ENCODE data around the gene NTNG1. TPM values are rescaled to one million over a fixed set of nuclear protein-coding genes. Genes with fewer than 3 reads are reported as not detected.

NTNG1 gene
- total and polyA plus RNA-seq, 4 donors: 0.72 to 26.7 (median 3.9) TPM

GRCh38 chr1:107474877-107475612, 334.2 kb downstream of the NTNG1 start:
- Histone ChIP-seq H3K27ac (ENCODE audit: low read depth in 1 of 2, low read length in 1 of 2) (no peak overlapping the region), H3K4me1 (ENCODE audit: control insufficient read depth in 5 of 5, insufficient read depth in 5 of 5, low read length in 5 of 5) (no peaks in the 10 kb centered on the region), H3K9me3 (ENCODE audit: control insufficient read depth in 4 of 4, insufficient read depth in 3 of 4, low read length in 3 of 4) (peaks cover 0 to 3% (median 0%) of the 10 kb centered on the region in 4 donors), H3K9ac (ENCODE audit: insufficient read depth in 1 of 2, low read length in 2 of 2) (no peak overlapping the region), H3K27me3 (ENCODE audit: control insufficient read depth in 3 of 3, insufficient read depth in 3 of 3, low read length in 2 of 3) (peaks cover 0 to 4% (median 0%) of the 10 kb centered on the region in 3 donors), H3K4me3 (no peak overlapping the region), H3K36me3 (ENCODE audit: control insufficient read depth in 4 of 4, insufficient read depth in 4 of 4, low read length in 4 of 4) (no peaks in the 10 kb centered on the region)
- no peak for TF ChIP-seq CTCF (IDR thresholded peaks at IDR 0.05; ENCODE audit: control extremely low read depth, extremely low read depth)
- 18 to 37% methylated on average over 1 of the region's 1 CpG for WGBS, 2 donors
- DNase-seq: no peak
- no peak for ATAC-seq (ENCODE audit: insufficient read depth, low FRiP score)

GRCh38 chr1:107477233-107477632, 336.4 kb downstream of the NTNG1 start:
- DNase-seq (no peak), ATAC-seq (ENCODE audit: insufficient read depth, low FRiP score) (no peak)
- WGBS, 2 donors: 92 to 94% methylated on average over 2 of the region's 2 CpGs
- no peak overlapping the region for H3K4me3 ChIP-seq
- H3K36me3 ChIP-seq (ENCODE audit: control insufficient read depth in 4 of 4, insufficient read depth in 4 of 4, low read length in 4 of 4): no peaks in the 10 kb centered on the region
- peaks cover 0 to 12% (median 0%) of the 10 kb centered on the region in 3 donors for H3K27me3 ChIP-seq (ENCODE audit: control insufficient read depth in 3 of 3, insufficient read depth in 3 of 3, low read length in 2 of 3)
- peaks cover 0 to 17% (median 3%) of the 10 kb centered on the region in 5 donors for H3K4me1 ChIP-seq (ENCODE audit: control insufficient read depth in 5 of 5, insufficient read depth in 5 of 5, low read length in 5 of 5)
- no peak overlapping the region for H3K27ac ChIP-seq (ENCODE audit: low read depth in 1 of 2, low read length in 1 of 2)
- peaks cover 0 to 3% (median 0%) of the 10 kb centered on the region in 4 donors for H3K9me3 ChIP-seq (ENCODE audit: control insufficient read depth in 4 of 4, insufficient read depth in 3 of 4, low read length in 3 of 4)
- TF ChIP-seq CTCF (IDR thresholded peaks at IDR 0.05; ENCODE audit: control extremely low read depth, extremely low read depth): no peak
- no peak overlapping the region for H3K9ac ChIP-seq (ENCODE audit: insufficient read depth in 1 of 2, low read length in 2 of 2)

- ATAC-seq (ENCODE audit: insufficient read depth, low FRiP score): no peak
- H3K9ac ChIP-seq (ENCODE audit: insufficient read depth in 1 of 2, low read length in 2 of 2): no peak overlapping the region
- no peaks in the 10 kb centered on the region for H3K36me3 ChIP-seq (ENCODE audit: control insufficient read depth in 4 of 4, insufficient read depth in 4 of 4, low read length in 4 of 4)
- peaks cover 0 to 3% (median 0%) of the 10 kb centered on the region in 4 donors for H3K9me3 ChIP-seq (ENCODE audit: control insufficient read depth in 4 of 4, insufficient read depth in 3 of 4, low read length in 3 of 4)
- no peak overlapping the region for H3K27ac ChIP-seq (ENCODE audit: low read depth in 1 of 2, low read length in 1 of 2)
- WGBS, 2 donors: 67 to 85% methylated on average over 11 of the region's 11 CpGs
- no peak overlapping the region for H3K4me3 ChIP-seq
- no peak for DNase-seq
- peaks cover 0 to 20% (median 0%) of the 10 kb centered on the region in 3 donors for H3K27me3 ChIP-seq (ENCODE audit: control insufficient read depth in 3 of 3, insufficient read depth in 3 of 3, low read length in 2 of 3)
- H3K4me1 ChIP-seq (ENCODE audit: control insufficient read depth in 5 of 5, insufficient read depth in 5 of 5, low read length in 5 of 5): peaks cover 0 to 18% (median 3%) of the 10 kb centered on the region in 5 donors
- TF ChIP-seq CTCF (IDR thresholded peaks at IDR 0.05; ENCODE audit: control extremely low read depth, extremely low read depth): no peak
Observed at GRCh38 chr1:107479865-107480350, 339.1 kb downstream of the NTNG1 start.
